EL (cell line): ENCODE data around the gene TRIM38.
"Not testable (repeated sequence)": the region's sequence is repeated elsewhere in the genome, so short reads cannot be mapped to it uniquely, and the experiment has no call there.

Experiments
- DNase-seq: peaks from one replicate; pipeline ENCODE4 v3.0.0-alpha.2; 2016

Gene TRIM38

GRCh38 chr6:26008470-26008869 is 45.9 kb downstream of the TRIM38 start:
- no peak for DNase-seq

- DNase-seq = no peak
These were observed 47.2 kb downstream of the TRIM38 start for GRCh38 chr6:26009817-26010216.

GRCh38 chr6:26012061-26012460 is 49.5 kb downstream of the TRIM38 start:
- no peak for DNase-seq

GRCh38 chr6:26014386-26014785 is 51.8 kb downstream of the TRIM38 start:
- not testable (repeated sequence) for DNase-seq

- peak; percentile 50 for DNase-seq
These were observed 53.8 kb downstream of the TRIM38 start for GRCh38 chr6:26016245-26016962.

GRCh38 chr6:26016963-26017631 is 54.5 kb downstream of the TRIM38 start:
- no peak for DNase-seq

- peak; percentile 94 for DNase-seq
These were observed 55.0 kb downstream of the TRIM38 start for GRCh38 chr6:26017632-26017966.

- DNase-seq = no peak
These were observed 56.7 kb downstream of the TRIM38 start for GRCh38 chr6:26019261-26019830.

- DNase-seq = no peak
These were observed 57.3 kb downstream of the TRIM38 start for GRCh38 chr6:26019967-26020328.

- DNase-seq = peak; percentile 95
These were observed 57.9 kb downstream of the TRIM38 start for GRCh38 chr6:26020329-26021000.

- peak; percentile 81 for DNase-seq
These were observed 58.4 kb downstream of the TRIM38 start for GRCh38 chr6:26021001-26021349.

GRCh38 chr6:26021350-26022131 is 58.9 kb downstream of the TRIM38 start:
- DNase-seq = peak; percentile 96

- DNase-seq = peak; percentile 85
These were observed 59.5 kb downstream of the TRIM38 start for GRCh38 chr6:26022132-26022472.

GRCh38 chr6:26022737-26023136 is 60.1 kb downstream of the TRIM38 start:
- DNase-seq = no peak

GRCh38 chr6:26024651-26025046 is 62.0 kb downstream of the TRIM38 start:
- DNase-seq = no peak

- peak; percentile 76 for DNase-seq
These were observed 62.7 kb downstream of the TRIM38 start for GRCh38 chr6:26025047-26025893.

GRCh38 chr6:26025894-26026832 is 63.6 kb downstream of the TRIM38 start:
- DNase-seq = peak; percentile 96

GRCh38 chr6:26026833-26027490 is 64.4 kb downstream of the TRIM38 start:
- peak; percentile 99 for DNase-seq

GRCh38 chr6:26027491-26028211 is 65.0 kb downstream of the TRIM38 start:
- DNase-seq = no peak

- DNase-seq = no peak
These were observed 65.7 kb downstream of the TRIM38 start for GRCh38 chr6:26028212-26028745.
